Ovary (tissue), 3 donors: ENCODE data around the gene PPM1J.

Source experiments
- EP300 ChIP-seq: sonication (generic); formaldehyde crosslinking; IDR thresholded peaks from one replicate; pipeline ENCODE4 v1.6.1; 2017; ENCODE audit warnings: antibody characterized with exemption
- POLR2A ChIP-seq: fragments of 450-650 bp; IDR thresholded peaks from one replicate; pipeline ENCODE4 v1.6.1; 2017; ENCODE audit warnings: antibody characterized with exemption, mild to moderate bottlenecking, moderate library complexity
- TF ChIP-seq, protein P1 (sequence below), 3 donors: fragments of 450-650 bp in 2 of 3; fragments of 200-600 bp in 1 of 3; IDR thresholded peaks; one replicate each; pipeline versions ENCODE4 v1.5.1 to v1.8.0; 2016 to 2022; ENCODE audit warnings: antibody characterized with exemption in 3 of 3, mild to moderate bottlenecking in 1 of 3
- donor health status: DM: no; HTN: no; CAD: no.

DNA sequence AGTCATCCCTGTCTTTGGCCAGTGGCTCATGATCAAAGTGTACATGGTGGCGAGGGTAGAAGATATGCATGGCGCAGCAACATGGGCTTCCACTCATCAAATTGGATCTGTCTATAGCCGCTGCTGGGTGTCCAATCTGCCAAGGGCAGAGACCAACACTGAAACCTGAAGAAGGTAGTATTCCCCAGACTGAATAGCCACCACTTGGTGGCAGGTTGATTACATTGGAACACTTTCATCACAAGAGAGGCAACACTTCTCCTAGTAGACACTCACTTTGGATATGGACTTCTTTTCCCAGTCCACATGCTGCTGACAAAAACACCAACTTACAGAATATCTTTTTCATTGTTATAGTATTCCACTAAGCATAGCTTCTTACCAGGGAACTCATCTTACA is 22.4 kb upstream of the PPM1J start:
- TF ChIP-seq, protein P1, sequence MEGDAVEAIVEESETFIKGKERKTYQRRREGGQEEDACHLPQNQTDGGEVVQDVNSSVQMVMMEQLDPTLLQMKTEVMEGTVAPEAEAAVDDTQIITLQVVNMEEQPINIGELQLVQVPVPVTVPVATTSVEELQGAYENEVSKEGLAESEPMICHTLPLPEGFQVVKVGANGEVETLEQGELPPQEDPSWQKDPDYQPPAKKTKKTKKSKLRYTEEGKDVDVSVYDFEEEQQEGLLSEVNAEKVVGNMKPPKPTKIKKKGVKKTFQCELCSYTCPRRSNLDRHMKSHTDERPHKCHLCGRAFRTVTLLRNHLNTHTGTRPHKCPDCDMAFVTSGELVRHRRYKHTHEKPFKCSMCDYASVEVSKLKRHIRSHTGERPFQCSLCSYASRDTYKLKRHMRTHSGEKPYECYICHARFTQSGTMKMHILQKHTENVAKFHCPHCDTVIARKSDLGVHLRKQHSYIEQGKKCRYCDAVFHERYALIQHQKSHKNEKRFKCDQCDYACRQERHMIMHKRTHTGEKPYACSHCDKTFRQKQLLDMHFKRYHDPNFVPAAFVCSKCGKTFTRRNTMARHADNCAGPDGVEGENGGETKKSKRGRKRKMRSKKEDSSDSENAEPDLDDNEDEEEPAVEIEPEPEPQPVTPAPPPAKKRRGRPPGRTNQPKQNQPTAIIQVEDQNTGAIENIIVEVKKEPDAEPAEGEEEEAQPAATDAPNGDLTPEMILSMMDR (IDR thresholded peaks at IDR 0.05): no peak
- TF ChIP-seq POLR2A (no peak), EP300 (no peak)
